GM18520 (cell line): ENCODE data around the gene FCHO1.
"Not testable (repeated sequence)": the region's sequence is repeated elsewhere in the genome, so short reads cannot be mapped to it uniquely, and the experiment has no call there.

Experiments
- ATAC-seq: cut with Tn5 transposase; IDR thresholded peaks from one replicate; pipeline ENCODE4 v1.9.1; 2021; ENCODE audit not compliant: unreplicated experiment

Gene FCHO1

GRCh38 chr19:17790059-17790780 is 38.9 kb downstream of the FCHO1 start:
- ATAC-seq = no peak

GRCh38 chr19:17794412-17794730 is 43.1 kb downstream of the FCHO1 start:
- no peak for ATAC-seq

- ATAC-seq = no peak
These were observed 43.6 kb downstream of the FCHO1 start, which contains the start of gene B3GNT3 for GRCh38 chr19:17794731-17795494. Gene B3GNT3, plus strand, starts transcription at chr19:17795138. Its CDS starts 12,670 bp downstream, at chr19:17807808.

GRCh38 chr19:17795495-17795856 is 44.2 kb downstream of the FCHO1 start:
- ATAC-seq = no peak

- ATAC-seq = no peak
These were observed 44.9 kb downstream of the FCHO1 start for GRCh38 chr19:17796013-17796837.

- ATAC-seq = no peak
These were observed 45.7 kb downstream of the FCHO1 start for GRCh38 chr19:17796838-17797423.

- ATAC-seq = no peak
These were observed 46.3 kb downstream of the FCHO1 start for GRCh38 chr19:17797424-17798201.

- ATAC-seq = not testable (repeated sequence)
These were observed 47.3 kb downstream of the FCHO1 start for GRCh38 chr19:17798599-17798998.

GRCh38 chr19:17802137-17802858 is 51.0 kb downstream of the FCHO1 start:
- no peak for ATAC-seq

GRCh38 chr19:17803264-17803896 is 52.1 kb downstream of the FCHO1 start:
- ATAC-seq = no peak

GRCh38 chr19:17805427-17805826 is 54.1 kb downstream of the FCHO1 start:
- ATAC-seq = no peak

- no peak for ATAC-seq
These were observed 55.7 kb downstream of the FCHO1 start for GRCh38 chr19:17806945-17807344.

- ATAC-seq = no peak
These were observed 56.5 kb downstream of the FCHO1 start for GRCh38 chr19:17807731-17808316.

GRCh38 chr19:17811103-17811502 is 59.8 kb downstream of the FCHO1 start:
- no peak for ATAC-seq

- no peak for ATAC-seq
These were observed 60.4 kb downstream of the FCHO1 start for GRCh38 chr19:17811681-17812080.

- ATAC-seq = no peak
These were observed 60.8 kb downstream of the FCHO1 start for GRCh38 chr19:17812099-17812498.

GRCh38 chr19:17817668-17818363 is 66.5 kb downstream of the FCHO1 start:
- ATAC-seq = no peak

GRCh38 chr19:17821190-17821589 is 69.9 kb downstream of the FCHO1 start, which contains the start of gene INSL3:
Gene INSL3, minus strand, starts transcription at chr19:17821519. Its CDS starts 13 bp downstream, at chr19:17821506.
- ATAC-seq = no peak
